ENCODE data around the gene PABPN1L. TPM values are rescaled to one million over a fixed set of nuclear protein-coding genes. Genes with fewer than 3 reads are reported as not detected.

PABPN1L gene
- total and polyA plus RNA-seq, 2 of the 4 experiments (the other 2 are of a cell fraction) = not detected

DNA sequence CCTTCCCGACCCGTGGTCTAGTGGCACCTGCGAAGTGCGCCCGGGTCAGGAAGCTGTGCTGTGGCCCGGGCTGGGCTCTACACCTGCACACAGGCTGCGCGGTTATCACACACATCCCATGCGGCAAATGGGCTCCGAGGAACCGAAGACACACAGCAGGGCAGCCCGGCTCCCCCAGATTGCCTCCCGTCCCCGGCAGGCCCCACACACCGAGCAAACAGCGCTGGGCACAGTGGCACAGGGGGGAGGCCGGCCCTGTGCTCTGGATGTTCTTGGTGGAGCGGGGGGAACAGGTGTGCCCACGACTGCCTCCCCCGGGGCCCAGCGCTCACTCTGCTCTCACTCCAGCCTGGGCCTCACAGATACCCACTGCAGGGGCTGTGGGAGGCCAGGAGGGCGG, 28.9 kb upstream of the PABPN1L start:
- intact Hi-C loops (cut with micrococcal nuclease) = no loop called here
- Histone ChIP-seq H3K4ac (ENCODE audit: low read depth, low read length) (no peak overlapping the region), H3K9me1 (ENCODE audit: insufficient read depth, low read length) (no peaks in the 10 kb centered on the region), H2BK5ac (ENCODE audit: low read depth, low read length, poor library complexity, severe bottlenecking) (no peak overlapping the region), H3K4me1 (ENCODE audit: control insufficient read depth, insufficient read depth, low read length) (no peaks in the 10 kb centered on the region), H4K5ac (ENCODE audit: low read depth, low read length) (no peak overlapping the region), H3K56ac (ENCODE audit: extremely low read depth, insufficient read depth, low read length) (no peak overlapping the region), H4K20me1 (ENCODE audit: insufficient read depth, low read length) (no peaks in the 10 kb centered on the region), H2BK15ac (ENCODE audit: low read depth, low read length) (no peak overlapping the region), H3K27ac (ENCODE audit: insufficient read depth, low read length) (no peak overlapping the region), H3K36me3 (ENCODE audit: control insufficient read depth, insufficient read depth, low read length) (no peaks in the 10 kb centered on the region), H3K18ac (ENCODE audit: low read depth, low read length) (no peak overlapping the region), H4K91ac (ENCODE audit: insufficient read depth, low read depth, low read length) (no peak overlapping the region), H3K23ac (ENCODE audit: low read depth, low read length) (no peak overlapping the region), H3K4me3 (ENCODE audit: insufficient read depth, low read depth, low read length) (no peak overlapping the region), H3K14ac (replicated peaks; ENCODE audit: low read depth, low read length) (no peak overlapping the region), H3K4me2 (ENCODE audit: low read depth, low read length) (no peak overlapping the region), H2BK120ac (ENCODE audit: low read depth, low read length) (no peak overlapping the region), H3K9ac (ENCODE audit: low read depth, low read length) (no peak overlapping the region), H2BK20ac (ENCODE audit: low read depth, low read length) (no peak overlapping the region), H2AK9ac (replicated peaks; ENCODE audit: low read depth, low read length, poor library complexity) (no peak overlapping the region), H3K27me3 (ENCODE audit: control insufficient read depth, insufficient read depth, low read length) (peaks cover 13% of the 10 kb centered on the region; the same call in 1 of the 2 replicates), H3K79me1 (ENCODE audit: low read depth in 1 of 2, low read length in 2 of 2) (no peaks in the 10 kb centered on the region), H4K8ac (ENCODE audit: low read depth in 2 of 2, low read length in 2 of 2) (no peak overlapping the region), H3K9me3 (ENCODE audit: control insufficient read depth, insufficient read depth, low read length) (no peaks in the 10 kb centered on the region; the same call in 1 of the 2 replicates), H2AK5ac (ENCODE audit: low read depth, low read length) (no peak overlapping the region), H2AFZ (replicated peaks; ENCODE audit: low read length, poor library complexity) (no peak overlapping the region)
- ATAC-seq (ENCODE audit: low read depth) = no peak
- no peak for DNase-seq
- POLR2A ChIA-PET (ENCODE audit: unreplicated experiment) = no interaction called here
- TF ChIP-seq MAFK (IDR thresholded peaks at IDR 0.05; ENCODE audit: low read depth, low read length) (no peak), BHLHE40 (IDR thresholded peaks at IDR 0.05; ENCODE audit: low read depth, low read length) (no peak), MXI1 (IDR thresholded peaks at IDR 0.05; ENCODE audit: borderline replicate concordance, low read depth, low read length) (no peak), CHD1 (IDR thresholded peaks at IDR 0.05; ENCODE audit: low read depth, low read length) (no peak), POLR2A (IDR thresholded peaks at IDR 0.05; ENCODE audit: low read depth, low read length) (no peak), NFE2L2 (IDR thresholded peaks at IDR 0.05; ENCODE audit: low read depth, low read length) (no peak), RFX5 (IDR thresholded peaks at IDR 0.05; ENCODE audit: low read depth, low read length) (no peak), FOS (IDR thresholded peaks at IDR 0.05; ENCODE audit: low read depth, low read length) (no peak), MAZ (IDR thresholded peaks at IDR 0.05; ENCODE audit: borderline replicate concordance, low read depth, low read length) (no peak), RCOR1 (IDR thresholded peaks at IDR 0.05; ENCODE audit: insufficient replicate concordance, low read length) (no peak), CEBPB (IDR thresholded peaks at IDR 0.05; ENCODE audit: low read depth, low read length) (no peak), RAD21 (IDR thresholded peaks at IDR 0.05; ENCODE audit: low read length) (no peak), SMC3 (IDR thresholded peaks at IDR 0.05; ENCODE audit: low read depth, low read length) (no peak)
- TF ChIP-seq, protein P1, sequence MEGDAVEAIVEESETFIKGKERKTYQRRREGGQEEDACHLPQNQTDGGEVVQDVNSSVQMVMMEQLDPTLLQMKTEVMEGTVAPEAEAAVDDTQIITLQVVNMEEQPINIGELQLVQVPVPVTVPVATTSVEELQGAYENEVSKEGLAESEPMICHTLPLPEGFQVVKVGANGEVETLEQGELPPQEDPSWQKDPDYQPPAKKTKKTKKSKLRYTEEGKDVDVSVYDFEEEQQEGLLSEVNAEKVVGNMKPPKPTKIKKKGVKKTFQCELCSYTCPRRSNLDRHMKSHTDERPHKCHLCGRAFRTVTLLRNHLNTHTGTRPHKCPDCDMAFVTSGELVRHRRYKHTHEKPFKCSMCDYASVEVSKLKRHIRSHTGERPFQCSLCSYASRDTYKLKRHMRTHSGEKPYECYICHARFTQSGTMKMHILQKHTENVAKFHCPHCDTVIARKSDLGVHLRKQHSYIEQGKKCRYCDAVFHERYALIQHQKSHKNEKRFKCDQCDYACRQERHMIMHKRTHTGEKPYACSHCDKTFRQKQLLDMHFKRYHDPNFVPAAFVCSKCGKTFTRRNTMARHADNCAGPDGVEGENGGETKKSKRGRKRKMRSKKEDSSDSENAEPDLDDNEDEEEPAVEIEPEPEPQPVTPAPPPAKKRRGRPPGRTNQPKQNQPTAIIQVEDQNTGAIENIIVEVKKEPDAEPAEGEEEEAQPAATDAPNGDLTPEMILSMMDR (conservative IDR thresholded peaks at IDR 0.05; ENCODE audit: low read depth, low read length) = no peak
- TF ChIP-seq, protein P2, sequence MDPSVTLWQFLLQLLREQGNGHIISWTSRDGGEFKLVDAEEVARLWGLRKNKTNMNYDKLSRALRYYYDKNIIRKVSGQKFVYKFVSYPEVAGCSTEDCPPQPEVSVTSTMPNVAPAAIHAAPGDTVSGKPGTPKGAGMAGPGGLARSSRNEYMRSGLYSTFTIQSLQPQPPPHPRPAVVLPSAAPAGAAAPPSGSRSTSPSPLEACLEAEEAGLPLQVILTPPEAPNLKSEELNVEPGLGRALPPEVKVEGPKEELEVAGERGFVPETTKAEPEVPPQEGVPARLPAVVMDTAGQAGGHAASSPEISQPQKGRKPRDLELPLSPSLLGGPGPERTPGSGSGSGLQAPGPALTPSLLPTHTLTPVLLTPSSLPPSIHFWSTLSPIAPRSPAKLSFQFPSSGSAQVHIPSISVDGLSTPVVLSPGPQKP (IDR thresholded peaks at IDR 0.05; ENCODE audit: borderline replicate concordance, low read depth, low read length) = no peak
- TF ChIP-seq, protein P3, sequence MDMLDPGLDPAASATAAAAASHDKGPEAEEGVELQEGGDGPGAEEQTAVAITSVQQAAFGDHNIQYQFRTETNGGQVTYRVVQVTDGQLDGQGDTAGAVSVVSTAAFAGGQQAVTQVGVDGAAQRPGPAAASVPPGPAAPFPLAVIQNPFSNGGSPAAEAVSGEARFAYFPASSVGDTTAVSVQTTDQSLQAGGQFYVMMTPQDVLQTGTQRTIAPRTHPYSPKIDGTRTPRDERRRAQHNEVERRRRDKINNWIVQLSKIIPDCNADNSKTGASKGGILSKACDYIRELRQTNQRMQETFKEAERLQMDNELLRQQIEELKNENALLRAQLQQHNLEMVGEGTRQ (IDR thresholded peaks at IDR 0.05; ENCODE audit: low read depth, low read length) = no peak
- in situ Hi-C loops (cut with MboI; ENCODE audit: low sequenced_read_pairs) = no loop called here
- dilution Hi-C loops (cut with HindIII; ENCODE audit: low sequenced_read_pairs, unreplicated experiment) = no loop called here
- no TSS peak for BruUV-seq (replicated peaks)
- CTCF ChIA-PET = no interaction called here
- WGBS, 2 experiments (ENCODE audit: extremely low coverage in 2 of 2, insufficient read length in 1 of 2) = 90% methylated on average over 8 of the region's 22 CpGs; no CpG with 5 or more reads in 1 of the 2 experiments

All from IMR-90 (cell line).